ENCODE measurements around the gene DUOXA1. TPM values are rescaled to one million over a fixed set of nuclear protein-coding genes. Genes with fewer than 3 reads are reported as not detected.

Gene DUOXA1
- total RNA-seq (under 1 TPM in 2 of 4 donors, not detected in 2; 0.44 to 0.56 TPM), polyA plus RNA-seq (under 1 TPM in 2 of 3 donors, not detected in 1; 0.04 to 0.05 TPM)
- long read RNA-seq, donor 1, result 0 reads
- long read RNA-seq, donor 2, result 0 reads

- 2 to 3% (median 2%) methylated on average over 38 to 46 of the region's 46 CpGs for WGBS, 3 donors
- Histone ChIP-seq H3K27me3 (ENCODE audit: insufficient read depth in 3 of 3, low read length in 2 of 3) (peaks cover 0 to 63% (median 18%) of the 10 kb centered on the region in 3 donors), H3K4me3 (peak within 1 kb of the TSS; percentile 48), H3K4me1 (no peaks in the 10 kb centered on the region), H3K27ac (no peak within 1 kb of the TSS), H3K9me3 (no peaks in the 10 kb centered on the region), H3K36me3 (ENCODE audit: insufficient read depth in 1 of 2, low read depth in 1 of 2) (no peaks in the 10 kb centered on the region)
- DNase-seq, result peak; percentile 47 to 66
- intact Hi-C loops (cut with DNase I), result no loop called here
- no peak for TF ChIP-seq CTCF (IDR thresholded peaks at IDR 0.05)
- peak in 3 of 4 donors; percentile 27 to 60 (median 52) for ATAC-seq
Observed at GRCh38 chr15:45129651-45130129, at the start of gene DUOXA1, which contains the start of gene DUOX1. TSS of gene DUOXA1 (minus strand) at chr15:45129879. CDS start at chr15:45123014, 6,865 bp downstream. TSS of gene DUOX1 (plus strand) at chr15:45129994. CDS start at chr15:45131967, 1,973 bp downstream.

- H3K27me3 ChIP-seq (ENCODE audit: insufficient read depth in 3 of 3, low read length in 2 of 3), result no peaks in the 10 kb centered on the region
- no peak for TF ChIP-seq CTCF (IDR thresholded peaks at IDR 0.05)
- intact Hi-C loops (cut with DNase I), result no loop called here
- H3K4me1 ChIP-seq, result no peaks in the 10 kb centered on the region
- no peak overlapping the region for H3K27ac ChIP-seq
- H3K36me3 ChIP-seq (ENCODE audit: insufficient read depth in 1 of 2, low read depth in 1 of 2), result no peaks in the 10 kb centered on the region
- WGBS, 3 donors, result 95 to 96% (median 95%) methylated on average over 3 of the region's 3 CpGs
- H3K4me3 ChIP-seq, result no peak overlapping the region
- H3K9me3 ChIP-seq, result no peaks in the 10 kb centered on the region
- ATAC-seq, result no peak
- DNase-seq, result no peak
Observed at GRCh38 chr15:45177285-45177684, 47.6 kb upstream of the DUOXA1 start.

GRCh38 chr15:45174577-45174976 lies 44.9 kb upstream of the DUOXA1 start:
- Histone ChIP-seq H3K9me3 (no peaks in the 10 kb centered on the region), H3K4me1 (no peaks in the 10 kb centered on the region), H3K27ac (no peak overlapping the region), H3K36me3 (ENCODE audit: insufficient read depth in 1 of 2, low read depth in 1 of 2) (no peaks in the 10 kb centered on the region), H3K4me3 (no peak overlapping the region), H3K27me3 (ENCODE audit: insufficient read depth in 3 of 3, low read length in 2 of 3) (no peaks in the 10 kb centered on the region)
- DNase-seq (no peak), ATAC-seq (no peak)
- TF ChIP-seq CTCF (IDR thresholded peaks at IDR 0.05), result no peak
- intact Hi-C loops (cut with DNase I), result no loop called here
- 79 to 93% (median 87%) methylated on average over 2 of the region's 2 CpGs for WGBS, 3 donors

- WGBS, 3 donors, result 88 to 90% (median 89%) methylated on average over 6 of the region's 6 CpGs
- no peak for ATAC-seq
- no peak overlapping the region for H3K27ac ChIP-seq
Observed at GRCh38 chr15:45174069-45174468, 44.4 kb upstream of the DUOXA1 start.

More at GRCh38 chr15:45174069-45174468, 44.4 kb upstream of the DUOXA1 start:
- Histone ChIP-seq H3K36me3 (ENCODE audit: insufficient read depth in 1 of 2, low read depth in 1 of 2) (no peaks in the 10 kb centered on the region), H3K4me3 (no peak overlapping the region), H3K27me3 (ENCODE audit: insufficient read depth in 3 of 3, low read length in 2 of 3) (no peaks in the 10 kb centered on the region), H3K4me1 (no peaks in the 10 kb centered on the region), H3K9me3 (no peaks in the 10 kb centered on the region)
- no peak for DNase-seq
- TF ChIP-seq CTCF (IDR thresholded peaks at IDR 0.05), result no peak
- intact Hi-C loops (cut with DNase I), result no loop called here

Measured in psoas muscle (tissue), 8 donors.